Measurements from ENCODE around the gene RPRD2.

- TF ChIP-seq, protein P1, sequence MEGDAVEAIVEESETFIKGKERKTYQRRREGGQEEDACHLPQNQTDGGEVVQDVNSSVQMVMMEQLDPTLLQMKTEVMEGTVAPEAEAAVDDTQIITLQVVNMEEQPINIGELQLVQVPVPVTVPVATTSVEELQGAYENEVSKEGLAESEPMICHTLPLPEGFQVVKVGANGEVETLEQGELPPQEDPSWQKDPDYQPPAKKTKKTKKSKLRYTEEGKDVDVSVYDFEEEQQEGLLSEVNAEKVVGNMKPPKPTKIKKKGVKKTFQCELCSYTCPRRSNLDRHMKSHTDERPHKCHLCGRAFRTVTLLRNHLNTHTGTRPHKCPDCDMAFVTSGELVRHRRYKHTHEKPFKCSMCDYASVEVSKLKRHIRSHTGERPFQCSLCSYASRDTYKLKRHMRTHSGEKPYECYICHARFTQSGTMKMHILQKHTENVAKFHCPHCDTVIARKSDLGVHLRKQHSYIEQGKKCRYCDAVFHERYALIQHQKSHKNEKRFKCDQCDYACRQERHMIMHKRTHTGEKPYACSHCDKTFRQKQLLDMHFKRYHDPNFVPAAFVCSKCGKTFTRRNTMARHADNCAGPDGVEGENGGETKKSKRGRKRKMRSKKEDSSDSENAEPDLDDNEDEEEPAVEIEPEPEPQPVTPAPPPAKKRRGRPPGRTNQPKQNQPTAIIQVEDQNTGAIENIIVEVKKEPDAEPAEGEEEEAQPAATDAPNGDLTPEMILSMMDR (conservative IDR thresholded peaks at IDR 0.05), result no peak
- TF ChIP-seq EZH2 (IDR thresholded peaks at IDR 0.05; ENCODE audit: low read depth), result no peak
These were observed 23.3 kb downstream of the RPRD2 start for GRCh38 chr1:150387200-150387599.
